Dermis blood vessel endothelial cell (primary cell): Measurements from ENCODE around the gene SFMBT2. TPM values are rescaled to one million over a fixed set of nuclear protein-coding genes. Genes with fewer than 3 reads are reported as not detected.
A peak's percentile ranks its signal among the peaks of the same experiment; 100 is the strongest.

Experiments
- DNase-seq: peaks from one replicate; pipeline ENCODE4 v3.0.0; 2010
- total RNA-seq: library from RNA; depleted of rRNA; stranded (reverse); fragments of >200 nt; gene quantifications from 2 replicates; pipeline ENCODE4 v1.2.3, GENCODE V29; 2014

Gene SFMBT2
- total RNA-seq, 1 donor from 2014 or later = 5.4 TPM

DNA sequence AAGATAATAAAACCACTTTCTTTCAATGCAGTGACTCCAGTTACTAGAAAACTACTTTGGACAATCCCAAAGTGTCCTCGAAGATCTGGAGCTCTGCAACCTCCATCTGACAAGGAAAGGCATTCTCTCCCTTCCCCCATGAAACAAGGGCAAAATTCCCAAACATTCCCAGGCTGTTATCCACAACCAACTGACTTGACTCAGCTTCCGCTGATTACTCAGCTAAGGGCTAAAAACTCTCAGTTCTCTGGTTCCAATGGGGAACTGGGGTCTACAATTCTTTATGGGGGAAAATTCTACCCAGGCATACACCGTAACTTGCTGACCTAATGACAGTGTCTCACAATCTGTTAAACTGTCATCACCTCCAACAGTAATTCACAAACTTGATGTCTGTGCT lies 48.4 kb downstream of the SFMBT2 start:
- DNase-seq = peak; percentile 36

- no peak for DNase-seq
These were observed 49.5 kb downstream of the SFMBT2 start for GRCh38 chr10:7361316-7361715.

DNA sequence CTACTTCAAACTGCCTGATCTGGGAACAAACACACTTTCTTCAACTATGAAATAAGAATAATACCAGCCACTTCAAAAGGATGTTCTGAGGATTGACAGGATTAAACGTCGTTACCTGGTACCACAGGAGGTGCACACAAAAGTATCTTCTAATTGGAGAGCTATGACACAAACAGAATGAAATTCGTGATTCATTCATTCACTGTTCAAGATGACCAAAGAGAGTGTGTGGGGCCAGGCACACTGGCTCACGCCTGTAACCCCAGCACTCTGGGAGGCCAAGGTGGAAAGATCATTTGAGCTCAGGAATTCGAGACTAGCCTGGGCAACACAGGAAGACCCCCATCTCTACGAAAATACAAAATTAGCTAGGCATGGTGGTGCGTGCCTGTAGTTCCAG lies 50.9 kb downstream of the SFMBT2 start:
- DNase-seq = no peak

- no peak for DNase-seq
These were observed 51.5 kb downstream of the SFMBT2 start for GRCh38 chr10:7359356-7359755.

- DNase-seq = no peak
These were observed 53.6 kb downstream of the SFMBT2 start for GRCh38 chr10:7357193-7357592.

DNA sequence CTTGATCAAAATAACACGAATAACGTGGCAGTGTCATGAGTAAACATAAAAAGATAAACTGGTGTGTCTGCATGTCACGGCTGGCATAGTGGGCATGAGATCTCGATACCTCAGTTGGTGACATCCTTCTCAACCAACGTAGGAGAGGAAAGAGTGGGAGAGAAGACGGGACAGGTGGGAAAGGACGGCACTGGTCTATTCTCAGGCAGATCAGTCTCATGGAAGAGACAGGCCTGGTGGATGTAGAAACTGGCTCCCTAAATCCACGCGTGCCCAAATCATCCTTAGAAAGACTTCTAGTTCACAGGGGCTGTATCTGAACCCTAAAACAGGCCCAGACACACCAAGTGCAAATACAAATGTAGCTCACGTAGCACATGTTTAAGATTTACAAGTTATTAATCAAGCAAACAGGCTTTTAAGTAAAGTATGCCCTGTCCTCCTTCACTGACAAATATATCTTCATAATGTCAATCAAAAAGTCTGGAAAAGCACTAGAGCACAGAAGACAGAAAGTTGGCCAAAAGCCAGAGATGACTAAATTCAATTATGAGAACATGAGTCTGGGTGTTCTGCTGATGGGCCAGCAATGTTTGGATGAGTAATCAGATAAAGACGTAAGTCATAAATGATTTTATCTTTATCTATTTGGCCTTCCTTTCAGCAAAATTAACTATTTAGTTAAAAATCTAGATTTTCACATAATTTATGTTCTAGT lies 56.3 kb downstream of the SFMBT2 start:
- peak; percentile 72 for DNase-seq

DNA sequence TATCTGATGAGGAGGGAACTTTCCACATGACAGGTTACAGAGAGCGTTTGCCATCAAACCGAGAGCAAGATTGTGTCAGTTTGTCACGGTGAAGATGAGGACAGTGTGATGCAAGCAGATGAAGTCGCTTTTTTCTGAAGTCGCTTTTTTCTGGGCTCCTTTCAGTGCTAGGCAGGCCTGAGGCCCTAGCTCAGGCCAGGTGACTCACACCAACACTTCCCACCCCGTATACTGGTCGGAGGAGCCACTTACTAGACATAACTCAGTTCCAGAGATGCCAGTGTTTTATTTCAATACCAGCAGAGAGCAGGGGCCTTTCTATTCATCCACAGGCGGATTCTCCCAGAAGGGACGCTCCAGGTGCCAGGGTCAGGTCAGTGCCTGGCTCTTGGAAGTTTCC lies 58.9 kb downstream of the SFMBT2 start:
- no peak for DNase-seq

- no peak for DNase-seq
These were observed 60.2 kb downstream of the SFMBT2 start for GRCh38 chr10:7350541-7351195.

DNA sequence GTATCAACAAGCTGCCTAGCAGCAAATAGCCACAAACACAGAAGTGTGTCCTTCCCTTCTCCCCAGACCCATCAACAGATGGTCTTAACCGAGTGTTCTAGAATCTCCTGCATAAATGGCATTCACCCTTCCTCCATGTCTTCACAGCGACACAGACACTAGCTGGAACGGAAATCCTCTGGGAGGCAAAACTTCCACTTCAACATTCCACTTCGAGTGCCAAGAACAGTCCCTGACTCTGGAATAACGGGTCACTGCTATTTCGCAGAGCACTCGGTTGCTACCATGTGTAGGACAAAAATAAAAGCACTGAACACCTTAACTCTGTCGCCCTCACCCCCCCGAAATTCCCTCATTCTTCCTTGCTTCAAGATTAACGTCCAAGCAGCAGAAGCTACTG lies 65.1 kb downstream of the SFMBT2 start:
- peak; percentile 58 for DNase-seq

- no peak for DNase-seq
These were observed 67.8 kb downstream of the SFMBT2 start for GRCh38 chr10:7343040-7343439.

DNA sequence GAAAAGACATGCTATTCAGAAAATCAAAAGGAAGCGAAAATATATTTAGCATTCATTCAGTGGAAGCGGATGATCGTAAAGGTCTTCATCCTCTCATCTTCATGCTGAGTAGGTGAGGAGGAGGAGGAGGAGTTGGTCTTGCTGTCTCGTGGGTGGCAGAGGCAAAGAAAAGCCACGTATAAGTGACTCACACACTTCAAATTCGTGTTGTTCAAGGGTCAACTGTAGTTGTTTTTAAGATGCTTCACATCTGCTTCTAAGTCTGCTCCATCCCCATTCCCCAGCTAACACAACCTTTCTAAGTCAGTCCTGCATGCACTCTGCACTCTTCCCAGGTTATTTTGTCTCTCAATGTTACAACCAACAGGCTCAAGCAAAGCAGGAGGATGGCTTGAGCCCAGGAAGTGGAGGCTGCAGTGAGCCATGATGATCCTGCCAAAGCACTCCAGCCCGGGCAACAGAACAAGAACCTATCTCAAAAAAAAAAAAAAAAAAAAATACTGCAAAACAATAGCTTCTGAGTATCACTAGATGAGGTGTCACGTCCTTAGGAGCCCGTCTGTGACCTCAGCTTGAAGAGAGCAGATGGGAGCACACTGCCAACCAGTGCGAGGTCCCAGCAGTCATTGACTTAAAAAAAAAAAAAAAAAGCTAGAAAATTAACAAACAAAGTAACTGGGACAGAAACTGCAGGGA lies 70.5 kb downstream of the SFMBT2 start:
- no peak for DNase-seq

DNA sequence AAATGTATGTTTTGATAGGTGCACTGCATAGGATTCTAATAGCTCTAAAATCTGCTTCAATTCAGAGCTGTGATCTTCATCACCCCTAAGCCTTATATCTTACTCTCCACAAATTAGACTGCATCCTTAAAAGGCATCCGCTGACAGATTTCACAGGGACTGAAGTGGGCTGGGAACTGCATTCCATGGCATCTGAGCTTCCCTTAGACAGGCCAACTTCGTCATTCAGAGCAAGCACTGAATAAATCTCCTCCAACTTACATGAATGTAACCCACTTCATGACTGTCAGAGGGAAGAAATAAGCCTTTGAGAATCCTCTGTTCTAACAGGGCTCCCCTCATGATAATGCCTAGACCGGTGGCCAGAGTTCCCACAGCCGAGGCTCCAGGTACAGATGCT lies 71.3 kb downstream of the SFMBT2 start:
- DNase-seq = no peak

DNA sequence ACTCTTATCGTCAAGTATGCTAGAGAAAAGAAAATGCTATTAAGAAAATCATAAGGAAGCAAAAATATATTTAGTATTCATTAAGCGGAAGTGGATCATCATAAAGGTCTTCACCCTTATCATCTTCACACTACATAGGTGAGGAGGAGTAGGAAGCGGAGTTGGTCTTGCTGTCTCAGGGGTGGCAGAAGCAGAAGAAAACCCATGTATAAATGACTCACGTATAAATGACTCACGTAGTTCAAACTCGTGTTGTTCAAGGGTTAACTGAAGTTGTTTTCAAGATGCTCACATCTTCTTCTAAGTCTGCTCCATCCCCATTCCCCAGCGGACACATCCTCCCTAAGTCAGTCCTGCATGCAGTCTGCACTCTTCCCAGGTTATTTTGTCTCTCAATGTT lies 72.4 kb downstream of the SFMBT2 start:
- DNase-seq = no peak

DNA sequence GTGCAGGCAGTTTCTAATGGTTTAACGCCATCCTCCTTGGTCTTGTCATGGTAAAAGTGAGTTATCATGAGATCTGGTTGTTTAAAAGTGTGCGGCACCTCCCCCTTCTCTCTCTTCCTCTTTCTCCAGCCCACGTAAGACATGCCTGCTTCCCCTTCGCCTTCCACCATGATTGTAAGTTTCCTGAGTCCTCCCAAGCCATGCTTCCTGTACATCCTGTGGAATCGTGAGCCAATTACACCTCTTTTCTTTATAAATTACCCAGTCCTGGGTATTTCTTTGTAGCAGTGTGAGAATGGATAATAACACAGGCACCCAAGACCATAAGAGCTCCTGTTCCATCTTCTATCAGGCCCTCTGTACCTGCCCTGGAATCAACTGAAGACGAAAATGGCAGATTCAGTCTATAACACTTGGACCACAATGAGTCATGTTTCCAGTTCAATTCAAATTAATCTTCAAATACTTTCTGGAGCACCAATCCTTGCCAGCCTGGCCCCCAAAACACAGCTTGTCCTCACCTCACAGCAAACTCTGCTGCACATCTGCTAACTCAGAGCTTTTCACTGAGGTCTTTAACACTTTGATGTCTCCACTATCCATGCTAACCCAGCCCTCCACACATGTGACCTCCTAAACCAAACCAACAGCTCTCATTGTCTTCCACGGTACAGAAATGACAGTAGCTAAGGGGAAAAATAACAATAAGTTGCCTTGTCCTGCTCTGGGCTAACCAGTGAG lies 73.2 kb downstream of the SFMBT2 start:
- DNase-seq = peak; percentile 49

- DNase-seq = no peak
These were observed 74.9 kb downstream of the SFMBT2 start for GRCh38 chr10:7335977-7336376.

- DNase-seq = no peak
These were observed 76.2 kb downstream of the SFMBT2 start for GRCh38 chr10:7334642-7334964.

DNA sequence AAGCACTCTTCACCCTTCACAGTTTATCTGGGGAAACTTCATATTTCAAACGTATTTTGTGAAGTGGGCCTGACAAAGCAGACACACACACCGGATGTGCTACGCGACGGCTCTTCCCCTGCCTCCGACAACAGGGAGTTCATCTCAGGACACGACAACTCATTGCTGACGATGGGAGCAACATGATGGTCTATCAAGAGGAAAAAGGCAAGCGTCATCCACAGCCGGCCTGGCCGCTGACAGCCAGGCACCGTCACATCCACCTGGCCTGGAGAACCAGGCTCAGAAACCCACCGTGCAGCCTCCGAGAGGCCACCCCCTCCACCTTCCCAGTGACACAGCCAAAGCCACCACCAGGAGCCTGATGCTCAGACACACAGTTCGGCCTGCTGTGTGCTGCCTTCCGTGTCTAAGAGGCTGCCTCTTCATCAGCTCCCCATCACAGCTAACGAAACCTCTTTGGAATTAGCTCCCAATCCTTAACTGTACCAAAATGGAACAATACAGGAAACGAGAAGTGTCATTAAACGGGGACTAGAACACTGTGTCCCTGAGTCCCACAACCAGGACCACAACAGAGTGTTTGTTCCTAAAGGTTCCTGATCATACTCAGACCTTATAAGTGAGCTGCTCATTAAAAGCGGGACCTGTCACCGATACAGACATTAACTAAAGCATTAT lies 76.7 kb downstream of the SFMBT2 start:
- peak; percentile 67 for DNase-seq

GRCh38 chr10:7329219-7329618 lies 81.6 kb downstream of the SFMBT2 start:
- DNase-seq = no peak

DNA sequence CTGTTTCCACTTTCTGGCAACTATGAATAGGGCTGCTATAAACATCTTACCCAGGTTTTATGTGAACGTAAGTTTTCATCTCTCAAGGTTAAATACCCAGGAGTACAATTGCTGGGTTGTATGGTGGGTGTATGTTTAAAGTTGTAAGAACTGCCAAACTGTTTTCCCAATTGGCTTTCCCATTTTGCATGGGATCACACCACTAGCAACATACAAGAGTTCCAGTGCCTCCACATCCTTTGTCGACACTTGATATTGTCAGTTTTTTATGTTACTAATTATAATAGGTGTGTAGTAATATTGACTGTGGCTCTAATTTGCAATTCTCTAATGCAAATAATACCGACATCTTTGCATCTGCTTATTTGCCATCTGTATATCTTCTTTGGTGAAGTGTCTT lies 82.9 kb downstream of the SFMBT2 start:
- DNase-seq = no peak

GRCh38 chr10:7322623-7323022 lies 88.2 kb downstream of the SFMBT2 start:
- DNase-seq = no peak

DNA sequence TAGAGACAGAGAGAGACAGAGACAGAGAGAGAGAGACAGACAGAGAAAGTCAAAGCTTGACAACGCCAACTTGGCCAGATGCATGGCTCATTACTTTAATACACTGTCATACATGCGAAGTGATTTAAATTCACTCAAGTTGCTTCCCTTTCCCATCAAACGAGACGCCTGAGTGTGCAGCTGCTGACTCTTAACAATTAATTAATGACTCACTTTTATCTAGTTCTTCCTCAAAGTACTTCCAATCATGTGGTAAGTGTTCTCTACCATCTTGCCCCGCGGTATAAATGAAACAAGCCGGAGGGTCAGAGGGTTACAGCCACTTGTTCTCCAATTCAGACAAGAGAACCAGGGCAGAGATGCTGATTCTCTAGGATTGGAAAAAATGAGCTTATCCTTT lies 90.8 kb downstream of the SFMBT2 start:
- no peak for DNase-seq

DNA sequence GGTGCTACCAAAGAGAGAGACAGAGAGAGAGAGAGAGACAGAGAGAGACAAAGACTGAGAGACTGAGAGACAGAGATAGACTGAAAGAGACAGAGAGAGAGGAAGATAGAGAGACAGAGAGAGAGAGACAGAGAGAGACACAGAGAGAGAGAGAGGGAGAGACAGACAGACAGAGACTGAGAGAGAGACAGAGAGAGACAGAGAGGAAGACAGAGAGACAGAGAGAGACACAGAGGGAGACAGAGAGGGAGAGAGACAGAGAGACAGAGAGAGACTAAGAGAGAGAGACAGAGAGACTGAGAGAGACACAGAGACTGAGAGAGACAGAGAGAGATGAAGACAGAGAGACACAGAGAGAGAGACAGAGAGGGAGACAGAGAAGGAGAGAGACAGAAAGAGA lies 91.2 kb downstream of the SFMBT2 start:
- DNase-seq = no peak

GRCh38 chr10:7318836-7319235 lies 92.0 kb downstream of the SFMBT2 start:
- no peak for DNase-seq
